HEK293 (cell line): Measurements from ENCODE around the gene NAIF1.

Source experiments
- CTCF ChIA-PET: fragments of 350-600 bp; formaldehyde crosslinking; extraction: SDS; loops from one replicate; lab custom pipeline; 2021; ENCODE audit warnings: antibody characterized with exemption; lab: Yijun Ruan, JAX
- POLR2A ChIA-PET: fragments of 300-600 bp; formaldehyde crosslinking; extraction: SDS; loops from one replicate; lab custom pipeline; 2020; ENCODE audit warnings: antibody characterized with exemption, inconsistent platforms; lab: Yijun Ruan, JAX
- H3K27ac ChIP-seq: fragments of 200-500 bp; sonication (Bioruptor generic); 2 replicates; pipeline ENCODE4 v1.5.1; 2014; ENCODE audit warnings: low read depth, low read length, control low read depth, inconsistent platforms; ENCODE audit errors: extremely low read depth
- H3K36me3 ChIP-seq, 2 experiments: fragments of 200-500 bp in 1 of 2; sonication (Bioruptor generic) in 1 of 2; 1 replicate in 1 of 2; 2 replicates in 1 of 2; pipeline ENCODE4 v1.5.1; 2014 to 2017; ENCODE audit warnings: inconsistent platforms in 2 of 2, low read length in 2 of 2; ENCODE audit not compliant: control insufficient read depth in 2 of 2, insufficient read depth in 1 of 2
- H3K4me1 ChIP-seq: fragments of 200-500 bp; sonication (Bioruptor generic); 2 replicates; pipeline ENCODE4 v1.5.1; 2014; ENCODE audit warnings: mild to moderate bottlenecking, low read length, inconsistent platforms; ENCODE audit not compliant: control insufficient read depth, insufficient read depth
- H3K4me3 ChIP-seq: 2 replicates; pipeline ENCODE4 v1.5.1; 2011; ENCODE audit warnings: low read depth, mild to moderate bottlenecking, control low read depth, low read length, moderate library complexity
- H3K9me3 ChIP-seq: fragments of 200-500 bp; sonication (Bioruptor generic); 2 replicates; pipeline ENCODE4 v1.5.1; 2014; ENCODE audit warnings: low read depth, low read length, inconsistent platforms; ENCODE audit not compliant: control insufficient read depth, insufficient read depth
- BCL6B ChIP-seq: fragments of 450-650 bp; formaldehyde crosslinking; IDR thresholded peaks from 2 replicates; pipeline ENCODE4 v1.5.1; 2017; ENCODE audit warnings: missing biosample characterization, missing genetic modification characterization
- IKZF3 ChIP-seq: fragments of 450-650 bp; IDR thresholded peaks from 2 replicates; pipeline ENCODE4 v1.5.0; 2018; ENCODE audit warnings: missing biosample characterization, mild to moderate bottlenecking, missing genetic modification characterization, moderate library complexity
- KLF10 ChIP-seq: fragments of 450-650 bp; IDR thresholded peaks from 2 replicates; pipeline ENCODE4 v1.5.1; 2018; ENCODE audit warnings: missing biosample characterization, mild to moderate bottlenecking, missing genetic modification characterization
- KLF17 ChIP-seq: fragments of 450-650 bp; formaldehyde crosslinking; IDR thresholded peaks from 2 replicates; pipeline ENCODE4 v1.5.1; 2016; ENCODE audit warnings: missing biosample characterization, missing genetic modification characterization
- SETDB1 ChIP-seq: IDR thresholded peaks from one replicate; pipeline ENCODE4 v1.6.1; 2017; ENCODE audit warnings: mild to moderate bottlenecking, low read length, moderate library complexity, mixed read lengths; ENCODE audit not compliant: insufficient read length
- ZBTB7A ChIP-seq: fragments of 450-650 bp; formaldehyde crosslinking; IDR thresholded peaks from 2 replicates; pipeline ENCODE4 v1.5.1; 2016; ENCODE audit warnings: low read depth, missing biosample characterization, missing genetic modification characterization
- ZFHX2 ChIP-seq: fragments of 450-650 bp; formaldehyde crosslinking; conservative IDR thresholded peaks from 2 replicates; pipeline ENCODE4 v1.5.1; 2016; ENCODE audit warnings: missing biosample characterization, missing genetic modification characterization
- ZNF335 ChIP-seq: fragments of 450-650 bp; formaldehyde crosslinking; conservative IDR thresholded peaks from 2 replicates; pipeline ENCODE4 v1.5.1; 2016; ENCODE audit warnings: missing biosample characterization, missing genetic modification characterization
- ZNF391 ChIP-seq: fragments of 450-650 bp; formaldehyde crosslinking; IDR thresholded peaks from 2 replicates; pipeline ENCODE4 v1.5.1; 2016; ENCODE audit warnings: low read depth, missing biosample characterization, missing genetic modification characterization, borderline replicate concordance
- ZNF544 ChIP-seq: fragments of 450-650 bp; formaldehyde crosslinking; IDR thresholded peaks from 2 replicates; pipeline ENCODE4 v1.5.0; 2017; ENCODE audit warnings: missing biosample characterization, missing genetic modification characterization
- ZNF561 ChIP-seq: fragments of 450-650 bp; IDR thresholded peaks from 2 replicates; pipeline ENCODE4 v1.5.1; 2018; ENCODE audit warnings: missing biosample characterization, missing genetic modification characterization, borderline replicate concordance
- ZNF629 ChIP-seq: fragments of 450-650 bp; formaldehyde crosslinking; IDR thresholded peaks from 2 replicates; pipeline ENCODE4 v1.5.1; 2017; ENCODE audit warnings: missing biosample characterization, missing genetic modification characterization
- ZNF658 ChIP-seq: fragments of 450-650 bp; formaldehyde crosslinking; IDR thresholded peaks from 2 replicates; pipeline ENCODE4; 2016; ENCODE audit warnings: missing biosample characterization, missing genetic modification characterization
- TF ChIP-seq, protein P1 (sequence below): fragments of 450-650 bp; formaldehyde crosslinking; IDR thresholded peaks from 2 replicates; pipeline ENCODE4 v1.5.1; 2016; ENCODE audit warnings: missing biosample characterization, missing genetic modification characterization
- TF ChIP-seq, protein P2 (sequence below): fragments of 450-650 bp; formaldehyde crosslinking; IDR thresholded peaks from 2 replicates; pipeline ENCODE4 v1.5.1; 2016; ENCODE audit warnings: missing biosample characterization, missing genetic modification characterization, low read depth
- TF ChIP-seq, protein P3 (sequence below): sonication (generic); formaldehyde crosslinking; IDR thresholded peaks from 2 replicates; pipeline ENCODE4 v1.8.1; 2022; ENCODE audit warnings: mild to moderate bottlenecking, moderate library complexity, missing genetic modification reagents
- TF ChIP-seq, protein P4 (sequence below): fragments of 450-650 bp; formaldehyde crosslinking; optimal IDR thresholded peaks from 2 replicates; pipeline ENCODE3; 2016; ENCODE audit warnings: missing biosample characterization, mild to moderate bottlenecking, missing genetic modification characterization

Gene NAIF1

GRCh38 chr9:128068386-128069205, 1.5 kb upstream of the NAIF1 start (continued):
- TF ChIP-seq, protein P1, sequence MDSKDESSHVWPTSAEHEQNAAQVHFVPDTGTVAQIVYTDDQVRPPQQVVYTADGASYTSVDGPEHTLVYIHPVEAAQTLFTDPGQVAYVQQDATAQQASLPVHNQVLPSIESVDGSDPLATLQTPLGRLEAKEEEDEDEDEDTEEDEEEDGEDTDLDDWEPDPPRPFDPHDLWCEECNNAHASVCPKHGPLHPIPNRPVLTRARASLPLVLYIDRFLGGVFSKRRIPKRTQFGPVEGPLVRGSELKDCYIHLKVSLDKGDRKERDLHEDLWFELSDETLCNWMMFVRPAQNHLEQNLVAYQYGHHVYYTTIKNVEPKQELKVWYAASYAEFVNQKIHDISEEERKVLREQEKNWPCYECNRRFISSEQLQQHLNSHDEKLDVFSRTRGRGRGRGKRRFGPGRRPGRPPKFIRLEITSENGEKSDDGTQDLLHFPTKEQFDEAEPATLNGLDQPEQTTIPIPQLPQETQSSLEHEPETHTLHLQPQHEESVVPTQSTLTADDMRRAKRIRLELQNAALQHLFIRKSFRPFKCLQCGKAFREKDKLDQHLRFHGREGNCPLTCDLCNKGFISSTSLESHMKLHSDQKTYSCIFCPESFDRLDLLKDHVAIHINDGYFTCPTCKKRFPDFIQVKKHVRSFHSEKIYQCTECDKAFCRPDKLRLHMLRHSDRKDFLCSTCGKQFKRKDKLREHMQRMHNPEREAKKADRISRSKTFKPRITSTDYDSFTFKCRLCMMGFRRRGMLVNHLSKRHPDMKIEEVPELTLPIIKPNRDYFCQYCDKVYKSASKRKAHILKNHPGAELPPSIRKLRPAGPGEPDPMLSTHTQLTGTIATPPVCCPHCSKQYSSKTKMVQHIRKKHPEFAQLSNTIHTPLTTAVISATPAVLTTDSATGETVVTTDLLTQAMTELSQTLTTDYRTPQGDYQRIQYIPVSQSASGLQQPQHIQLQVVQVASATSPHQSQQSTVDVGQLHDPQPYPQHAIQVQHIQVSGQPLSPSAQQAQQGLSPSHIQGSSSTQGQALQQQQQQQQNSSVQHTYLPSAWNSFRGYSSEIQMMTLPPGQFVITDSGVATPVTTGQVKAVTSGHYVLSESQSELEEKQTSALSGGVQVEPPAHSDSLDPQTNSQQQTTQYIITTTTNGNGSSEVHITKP (tag by site-specific recombination), result peak; percentile 93
- TF ChIP-seq ZNF561 (tag by site-specific recombination) (peak; percentile 2; the same call in 1 of the 2 replicates), ZNF544 (tag by site-specific recombination) (no peak)

- POLR2A ChIA-PET, result interaction anchor here (0.6 to 2.1 kb wide), 21 partner anchors 11 to 161 kb away, joined by 3 to 9 read pairs (median 4); partner anchors contain the start of genes BBLN and EEIG1
- CTCF ChIA-PET, result interaction anchor here (0.6 to 2.2 kb wide), 9 partner anchors 21 to 148 kb away, joined by 3 to 14 read pairs (median 4); no protein-coding TSS in a partner anchor
- Histone ChIP-seq H3K4me3 (peak within 1 kb of the TSS; percentile 80), H3K27ac (peak within 1 kb of the TSS; percentile 77), H3K9me3 (no peaks in the 10 kb centered on the region), H3K4me1 (peaks cover 2% of the 10 kb centered on the region; the same call in 1 of the 2 replicates), H3K36me3 (peaks cover 0 to 9% of the 10 kb centered on the region in 2 experiments; a peak in 1 of 3 replicates)
- no peak for TF ChIP-seq SETDB1
- no peak for TF ChIP-seq BCL6B
- no peak for TF ChIP-seq ZNF658 (tag by site-specific recombination)
- TF ChIP-seq, protein P2, sequence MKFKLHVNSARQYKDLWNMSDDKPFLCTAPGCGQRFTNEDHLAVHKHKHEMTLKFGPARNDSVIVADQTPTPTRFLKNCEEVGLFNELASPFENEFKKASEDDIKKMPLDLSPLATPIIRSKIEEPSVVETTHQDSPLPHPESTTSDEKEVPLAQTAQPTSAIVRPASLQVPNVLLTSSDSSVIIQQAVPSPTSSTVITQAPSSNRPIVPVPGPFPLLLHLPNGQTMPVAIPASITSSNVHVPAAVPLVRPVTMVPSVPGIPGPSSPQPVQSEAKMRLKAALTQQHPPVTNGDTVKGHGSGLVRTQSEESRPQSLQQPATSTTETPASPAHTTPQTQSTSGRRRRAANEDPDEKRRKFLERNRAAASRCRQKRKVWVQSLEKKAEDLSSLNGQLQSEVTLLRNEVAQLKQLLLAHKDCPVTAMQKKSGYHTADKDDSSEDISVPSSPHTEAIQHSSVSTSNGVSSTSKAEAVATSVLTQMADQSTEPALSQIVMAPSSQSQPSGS, result no peak
- no peak for TF ChIP-seq ZNF391 (tag by site-specific recombination)
- peak; percentile 75 for TF ChIP-seq ZNF335
- TF ChIP-seq ZNF561 (tag by site-specific recombination), result peak; percentile 66; the same call in 1 of the 2 replicates
- peak; percentile 45; the same call in 1 of the 2 replicates for TF ChIP-seq ZNF629 (tag by site-specific recombination)
- TF ChIP-seq KLF17, result no peak
- TF ChIP-seq, protein P3, sequence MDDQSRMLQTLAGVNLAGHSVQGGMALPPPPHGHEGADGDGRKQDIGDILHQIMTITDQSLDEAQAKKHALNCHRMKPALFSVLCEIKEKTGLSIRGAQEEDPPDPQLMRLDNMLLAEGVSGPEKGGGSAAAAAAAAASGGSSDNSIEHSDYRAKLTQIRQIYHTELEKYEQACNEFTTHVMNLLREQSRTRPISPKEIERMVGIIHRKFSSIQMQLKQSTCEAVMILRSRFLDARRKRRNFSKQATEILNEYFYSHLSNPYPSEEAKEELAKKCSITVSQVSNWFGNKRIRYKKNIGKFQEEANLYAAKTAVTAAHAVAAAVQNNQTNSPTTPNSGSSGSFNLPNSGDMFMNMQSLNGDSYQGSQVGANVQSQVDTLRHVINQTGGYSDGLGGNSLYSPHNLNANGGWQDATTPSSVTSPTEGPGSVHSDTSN, result 0 out of 2 replicates have a peak, but pooled peaks have one; percentile 72
- TF ChIP-seq KLF10 (tag by site-specific recombination), result peak; percentile 10; the same call in 1 of the 2 replicates
- TF ChIP-seq, protein P1 (tag by site-specific recombination), result peak; percentile 18; the same call in 1 of the 2 replicates
- peak; percentile 86; the same call in 1 of the 2 replicates for TF ChIP-seq ZFHX2 (tag by site-specific recombination)
- TF ChIP-seq, protein P4, sequence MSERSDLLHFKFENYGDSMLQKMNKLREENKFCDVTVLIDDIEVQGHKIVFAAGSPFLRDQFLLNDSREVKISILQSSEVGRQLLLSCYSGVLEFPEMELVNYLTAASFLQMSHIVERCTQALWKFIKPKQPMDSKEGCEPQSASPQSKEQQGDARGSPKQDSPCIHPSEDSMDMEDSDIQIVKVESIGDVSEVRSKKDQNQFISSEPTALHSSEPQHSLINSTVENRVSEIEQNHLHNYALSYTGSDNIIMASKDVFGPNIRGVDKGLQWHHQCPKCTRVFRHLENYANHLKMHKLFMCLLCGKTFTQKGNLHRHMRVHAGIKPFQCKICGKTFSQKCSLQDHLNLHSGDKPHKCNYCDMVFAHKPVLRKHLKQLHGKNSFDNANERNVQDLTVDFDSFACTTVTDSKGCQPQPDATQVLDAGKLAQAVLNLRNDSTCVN (tag by site-specific recombination), result no peak
- TF ChIP-seq IKZF3 (tag by site-specific recombination), result peak; percentile 70
- TF ChIP-seq ZBTB7A (tag by site-specific recombination), result no peak
Observed at GRCh38 chr9:128067645-128068385, 695 bp upstream of the NAIF1 start, which contains the start of gene SLC25A25. Gene SLC25A25 (plus strand): TSS chr9:128068232. CDS start chr9:128068320, 88 bp downstream.
